SU-DHL-6 (cell line): Measurements from ENCODE around the gene COL4A3.
A peak's percentile ranks its signal among the peaks of the same experiment; 100 is the strongest.

ENCODE experiments used
- H2AFZ ChIP-seq: fragments of 200-600 bp; sonication (generic); 2 replicates; pipeline ENCODE4 v1.6.1; 2014; ENCODE audit warnings: low read depth, mild to moderate bottlenecking, moderate library complexity, mixed read lengths, antibody characterized with exemption, low read length; ENCODE audit not compliant: severe bottlenecking
- H3F3A ChIP-seq: fragments of 200-600 bp; shearing (Covaris generic); 2 replicates; pipeline ENCODE4 v1.6.0; 2016; ENCODE audit warnings: antibody characterized with exemption, mild to moderate bottlenecking; ENCODE audit not compliant: insufficient read depth
- H3K27ac ChIP-seq: fragments of 200-600 bp; sonication (generic); 2 replicates; pipeline ENCODE4 v1.5.1; 2016; ENCODE audit warnings: low read depth, mild to moderate bottlenecking, low read length, moderate library complexity, mixed read lengths
- H3K27me3 ChIP-seq: fragments of 200-600 bp; sonication (generic), shearing (Covaris generic); 2 replicates; pipeline ENCODE4 v1.6.0; 2014; ENCODE audit warnings: mild to moderate bottlenecking, low read length
- H3K36me3 ChIP-seq: fragments of 200-600 bp; sonication (generic); 2 replicates; pipeline ENCODE4 v1.6.1; 2014; ENCODE audit warnings: mild to moderate bottlenecking, low read length, mixed read lengths
- H3K4me2 ChIP-seq: fragments of 300-600, 200-600 bp; shearing (Covaris generic), sonication (generic); 2 replicates; pipeline ENCODE4 v1.6.0; 2014; ENCODE audit warnings: low read length, low read depth, mild to moderate bottlenecking; ENCODE audit not compliant: poor library complexity, severe bottlenecking
- H3K4me3 ChIP-seq: fragments of 200-600 bp; sonication (generic); 2 replicates; pipeline ENCODE4 v1.5.1; 2014; ENCODE audit warnings: antibody characterized with exemption, low read length, mild to moderate bottlenecking, mixed read lengths; ENCODE audit not compliant: insufficient read depth, poor library complexity, severe bottlenecking
- H3K79me2 ChIP-seq: fragments of 200-600 bp; sonication (generic); 2 replicates; pipeline ENCODE4 v1.6.1; 2014; ENCODE audit warnings: mild to moderate bottlenecking, low read length, moderate library complexity; ENCODE audit not compliant: insufficient read depth
- H3K9ac ChIP-seq: fragments of 200-600 bp; sonication (generic); 2 replicates; pipeline ENCODE4 v1.7.0; 2014; ENCODE audit warnings: mild to moderate bottlenecking, low read length
- H3K9me2 ChIP-seq: fragments of 200-600 bp; sonication (generic); replicated peaks from 2 replicates; pipeline ENCODE4 v1.6.1; 2014; ENCODE audit warnings: low read length; ENCODE audit not compliant: insufficient read depth
- H3K9me3 ChIP-seq: fragments of 200-600 bp; sonication (generic); 2 replicates; pipeline ENCODE4 v1.6.1; 2014; ENCODE audit warnings: low read length, mixed read lengths; ENCODE audit not compliant: insufficient read depth
- H4K20me1 ChIP-seq: fragments of 200-600 bp; sonication (generic); 2 replicates; pipeline ENCODE4 v1.6.1; 2014; ENCODE audit warnings: low read depth, mild to moderate bottlenecking, antibody characterized with exemption, low read length, moderate library complexity, mixed read lengths
- EZH2phosphoT487 ChIP-seq: fragments of 200-600 bp; sonication (generic), shearing (Covaris generic); conservative IDR thresholded peaks from 2 replicates; pipeline ENCODE4 v1.6.1; 2018; ENCODE audit warnings: mild to moderate bottlenecking, antibody characterized with exemption, low read length, moderate library complexity, mixed read lengths
- TF ChIP-seq, protein P1 (sequence below): fragments of 200-600 bp; sonication (generic); IDR thresholded peaks from one replicate; pipeline ENCODE4 v1.5.1; 2017; ENCODE audit warnings: antibody characterized with exemption, mild to moderate bottlenecking, low read length, moderate library complexity; ENCODE audit not compliant: insufficient read depth, poor library complexity, severe bottlenecking

Gene COL4A3

GRCh38 chr2:227163998-227164762, at the start of gene COL4A3, which contains the start of gene COL4A4:
Gene COL4A3, plus strand, starts transcription at chr2:227164624. Its CDS starts 103 bp downstream, at chr2:227164727.
Gene COL4A4, minus strand, starts transcription at chr2:227164205. Its CDS starts 16,722 bp downstream, at chr2:227147483.
- Histone ChIP-seq H3K4me3 (peak within 1 kb of the TSS; percentile 84), H3K4me2 (peak within 1 kb of the TSS; percentile 69), H3F3A (peaks cover 17% of the 10 kb centered on the region; the same call in 1 of the 2 replicates), H4K20me1 (no peaks in the 10 kb centered on the region), H2AFZ (peak within 1 kb of the TSS; percentile 96), H3K27me3 (no peaks in the 10 kb centered on the region), H3K9ac (peak within 1 kb of the TSS; percentile 86), H3K9me3 (no peaks in the 10 kb centered on the region), H3K27ac (peak within 1 kb of the TSS; percentile 72), H3K79me2 (peaks cover 33% of the 10 kb centered on the region), H3K9me2 (no peaks in the 10 kb centered on the region), H3K36me3 (peaks cover 9% of the 10 kb centered on the region; the same call in 1 of the 2 replicates)
- TF ChIP-seq, protein P1, sequence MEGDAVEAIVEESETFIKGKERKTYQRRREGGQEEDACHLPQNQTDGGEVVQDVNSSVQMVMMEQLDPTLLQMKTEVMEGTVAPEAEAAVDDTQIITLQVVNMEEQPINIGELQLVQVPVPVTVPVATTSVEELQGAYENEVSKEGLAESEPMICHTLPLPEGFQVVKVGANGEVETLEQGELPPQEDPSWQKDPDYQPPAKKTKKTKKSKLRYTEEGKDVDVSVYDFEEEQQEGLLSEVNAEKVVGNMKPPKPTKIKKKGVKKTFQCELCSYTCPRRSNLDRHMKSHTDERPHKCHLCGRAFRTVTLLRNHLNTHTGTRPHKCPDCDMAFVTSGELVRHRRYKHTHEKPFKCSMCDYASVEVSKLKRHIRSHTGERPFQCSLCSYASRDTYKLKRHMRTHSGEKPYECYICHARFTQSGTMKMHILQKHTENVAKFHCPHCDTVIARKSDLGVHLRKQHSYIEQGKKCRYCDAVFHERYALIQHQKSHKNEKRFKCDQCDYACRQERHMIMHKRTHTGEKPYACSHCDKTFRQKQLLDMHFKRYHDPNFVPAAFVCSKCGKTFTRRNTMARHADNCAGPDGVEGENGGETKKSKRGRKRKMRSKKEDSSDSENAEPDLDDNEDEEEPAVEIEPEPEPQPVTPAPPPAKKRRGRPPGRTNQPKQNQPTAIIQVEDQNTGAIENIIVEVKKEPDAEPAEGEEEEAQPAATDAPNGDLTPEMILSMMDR = no peak
- no peak for TF ChIP-seq EZH2phosphoT487

DNA sequence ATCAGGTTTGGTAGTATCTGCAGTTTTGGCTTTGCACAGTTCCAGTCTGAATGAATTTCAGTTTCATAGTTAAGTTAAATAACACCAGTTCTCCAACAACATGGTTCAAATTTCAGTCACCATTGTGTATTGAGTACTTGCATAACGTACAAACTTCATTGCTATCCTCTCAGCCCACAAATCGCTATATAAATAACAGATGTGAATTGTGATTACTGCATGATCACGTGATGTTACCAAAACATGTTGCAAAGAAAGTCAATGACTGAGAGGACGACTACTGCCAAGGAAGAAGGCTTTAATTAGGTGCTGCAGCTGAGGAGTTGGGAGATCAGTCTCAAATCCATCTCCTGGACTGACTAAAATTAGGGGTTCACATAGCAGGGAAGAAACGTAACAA, 48.7 kb upstream of the COL4A3 start:
- H3K9me2 ChIP-seq = no peaks in the 10 kb centered on the region
- no peaks in the 10 kb centered on the region for H3F3A ChIP-seq
- H2AFZ ChIP-seq = no peak overlapping the region
- TF ChIP-seq, protein P1 = no peak
- no peak for TF ChIP-seq EZH2phosphoT487
- H3K27me3 ChIP-seq = no peaks in the 10 kb centered on the region
- no peak overlapping the region for H3K4me2 ChIP-seq
- no peak overlapping the region for H3K9ac ChIP-seq
- H3K27ac ChIP-seq = no peak overlapping the region
- H3K36me3 ChIP-seq = no peaks in the 10 kb centered on the region; the same call in 1 of the 2 replicates
- H3K4me3 ChIP-seq = no peak overlapping the region
- no peaks in the 10 kb centered on the region for H3K79me2 ChIP-seq
- no peaks in the 10 kb centered on the region for H4K20me1 ChIP-seq
- H3K9me3 ChIP-seq = no peaks in the 10 kb centered on the region

DNA sequence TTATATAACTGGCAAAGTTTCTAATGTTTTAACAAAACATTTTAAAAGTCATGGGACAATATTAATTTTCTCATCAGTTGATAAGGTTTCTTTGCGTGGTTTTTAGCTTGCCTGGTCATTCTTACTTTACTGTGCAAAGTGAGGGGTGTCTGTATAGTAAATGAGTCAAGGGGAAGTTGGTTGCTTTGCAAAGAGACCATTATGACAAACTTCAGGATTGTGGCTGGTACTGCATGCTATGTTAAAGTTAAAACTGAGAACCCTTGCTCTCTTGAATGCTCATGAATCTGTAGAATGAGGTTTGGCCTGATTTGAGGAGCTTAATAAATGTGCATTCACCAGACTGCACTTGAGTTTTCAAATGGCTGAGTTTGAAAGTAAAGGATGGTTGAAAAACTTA, 47.4 kb upstream of the COL4A3 start:
- Histone ChIP-seq H3K9me2 (no peaks in the 10 kb centered on the region), H3K27ac (no peak overlapping the region), H3K9me3 (no peaks in the 10 kb centered on the region), H3F3A (no peaks in the 10 kb centered on the region), H3K4me3 (no peak overlapping the region), H3K9ac (no peak overlapping the region), H3K4me2 (no peak overlapping the region), H4K20me1 (no peaks in the 10 kb centered on the region), H3K27me3 (no peaks in the 10 kb centered on the region), H3K79me2 (no peaks in the 10 kb centered on the region), H3K36me3 (no peaks in the 10 kb centered on the region; the same call in 1 of the 2 replicates), H2AFZ (no peak overlapping the region)
- no peak for TF ChIP-seq EZH2phosphoT487
- TF ChIP-seq, protein P1 = no peak
